NT2/D1 (cell line): ENCODE results near the gene RARS1.

Experiments used
- SUZ12 ChIP-seq: IDR thresholded peaks from 2 replicates; pipeline ENCODE4 v1.6.1; 2011; ENCODE audit not compliant: insufficient read length, insufficient read depth; ENCODE audit errors: extremely low read depth
- YY1 ChIP-seq: IDR thresholded peaks from 2 replicates; pipeline ENCODE4 v1.6.1; 2011; ENCODE audit not compliant: insufficient read length, insufficient read depth
- ZNF274 ChIP-seq: IDR thresholded peaks from 2 replicates; pipeline ENCODE4 v1.6.1; 2011; ENCODE audit warnings: mild to moderate bottlenecking, low read depth, low read length

DNA sequence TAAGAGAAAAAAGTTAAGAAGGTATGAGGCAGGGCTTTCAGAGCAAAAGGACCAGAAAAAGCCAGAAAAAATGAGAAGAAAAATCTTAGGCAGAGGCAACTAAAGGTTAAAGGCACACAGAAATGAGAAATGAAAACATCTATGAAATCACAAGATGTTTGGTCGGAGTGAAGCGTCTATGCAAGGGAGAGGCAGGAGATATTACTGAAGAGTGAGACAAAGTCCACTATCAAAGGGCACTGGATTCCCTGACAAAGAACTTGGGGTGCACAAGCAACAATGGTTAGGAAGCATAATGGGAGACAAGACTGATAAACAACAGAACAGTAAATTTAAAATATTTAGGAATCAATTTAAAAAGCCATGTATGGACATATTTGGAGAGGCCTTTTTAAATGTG, 76.0 kb downstream of the RARS1 start:
- TF ChIP-seq ZNF274 = no peak
- no peak for TF ChIP-seq YY1
- TF ChIP-seq SUZ12 = no peak
